OCI-LY3 (cell line): ENCODE measurements around the gene C2CD4D.

ENCODE experiments used
- CTCF ChIP-seq: fragments of 200-600, 300-600 bp; sonication (generic); IDR thresholded peaks from 2 replicates; pipeline ENCODE4 v1.5.1; 2014; ENCODE audit warnings: antibody characterized with exemption, low read length, low read depth
- EZH2phosphoT487 ChIP-seq: fragments of 200-600 bp; shearing (Covaris generic); IDR thresholded peaks from 2 replicates; pipeline ENCODE4 v1.6.1; 2018; ENCODE audit warnings: antibody characterized with exemption, mixed run types, low read depth

GRCh38 chr1:151811181-151811580 is 28.4 kb downstream of the C2CD4D start:
- TF ChIP-seq CTCF = no peak
- TF ChIP-seq EZH2phosphoT487 = no peak
